ENCODE measurements around the gene FCGR1A.
"Not testable (repeated sequence)": the region's sequence is repeated elsewhere in the genome, so short reads cannot be mapped to it uniquely, and the experiment has no call there.

The FCGR1A gene

GRCh38 chr1:149782600-149782999 is at the start of gene FCGR1A:
Gene FCGR1A, plus strand, starts transcription at chr1:149782694. Its CDS starts 50 bp downstream, at chr1:149782744.
- DNase-seq, result not testable (repeated sequence)

DNA sequence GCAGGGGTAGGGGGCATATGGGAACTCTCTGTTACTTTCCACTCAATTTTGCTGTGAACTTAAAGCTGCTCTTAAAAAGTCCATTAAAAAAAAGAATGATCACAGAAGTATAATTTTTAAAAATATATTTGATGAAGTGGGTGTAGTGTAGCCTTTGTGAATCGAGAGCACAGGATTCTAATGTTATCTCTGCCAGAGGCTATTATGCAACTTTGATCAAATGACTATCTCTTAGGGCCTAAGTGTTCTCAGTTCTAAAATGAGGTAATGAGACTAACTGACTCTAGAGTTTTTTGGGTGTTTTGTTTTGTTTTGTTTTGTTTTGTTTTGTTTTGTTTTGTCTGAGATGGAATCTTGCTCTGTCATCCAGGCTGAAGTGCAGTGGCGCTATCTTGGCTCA is 49.7 kb upstream of the FCGR1A start:
- DNase-seq, result not testable (repeated sequence)

DNA sequence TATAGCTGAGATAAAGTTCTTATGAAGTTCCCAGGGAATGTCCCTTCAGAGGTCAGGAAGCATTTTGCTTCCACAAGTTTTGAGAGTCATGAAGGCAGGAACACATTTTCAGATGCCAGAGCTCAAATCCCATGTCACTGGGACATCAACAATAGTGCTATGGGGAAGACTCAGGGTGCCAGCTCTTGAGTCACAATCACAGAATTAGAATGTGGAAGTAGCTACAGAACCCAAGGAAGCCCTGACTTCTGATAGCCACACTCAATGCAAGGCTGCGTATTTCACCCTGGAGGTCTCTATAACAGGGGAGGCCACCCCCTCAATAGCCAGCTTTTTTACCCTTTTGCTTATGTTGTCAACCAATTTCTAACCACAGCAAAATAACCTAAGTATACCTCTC is 47.8 kb upstream of the FCGR1A start:
- not testable (repeated sequence) for DNase-seq

- DNase-seq, result not testable (repeated sequence)
Measured at GRCh38 chr1:149740148-149740581, 42.3 kb upstream of the FCGR1A start.

GRCh38 chr1:149740590-149741230 is 41.8 kb upstream of the FCGR1A start:
- not testable (repeated sequence) for DNase-seq

GRCh38 chr1:149741914-149742313 is 40.6 kb upstream of the FCGR1A start:
- DNase-seq, result not testable (repeated sequence)

DNA sequence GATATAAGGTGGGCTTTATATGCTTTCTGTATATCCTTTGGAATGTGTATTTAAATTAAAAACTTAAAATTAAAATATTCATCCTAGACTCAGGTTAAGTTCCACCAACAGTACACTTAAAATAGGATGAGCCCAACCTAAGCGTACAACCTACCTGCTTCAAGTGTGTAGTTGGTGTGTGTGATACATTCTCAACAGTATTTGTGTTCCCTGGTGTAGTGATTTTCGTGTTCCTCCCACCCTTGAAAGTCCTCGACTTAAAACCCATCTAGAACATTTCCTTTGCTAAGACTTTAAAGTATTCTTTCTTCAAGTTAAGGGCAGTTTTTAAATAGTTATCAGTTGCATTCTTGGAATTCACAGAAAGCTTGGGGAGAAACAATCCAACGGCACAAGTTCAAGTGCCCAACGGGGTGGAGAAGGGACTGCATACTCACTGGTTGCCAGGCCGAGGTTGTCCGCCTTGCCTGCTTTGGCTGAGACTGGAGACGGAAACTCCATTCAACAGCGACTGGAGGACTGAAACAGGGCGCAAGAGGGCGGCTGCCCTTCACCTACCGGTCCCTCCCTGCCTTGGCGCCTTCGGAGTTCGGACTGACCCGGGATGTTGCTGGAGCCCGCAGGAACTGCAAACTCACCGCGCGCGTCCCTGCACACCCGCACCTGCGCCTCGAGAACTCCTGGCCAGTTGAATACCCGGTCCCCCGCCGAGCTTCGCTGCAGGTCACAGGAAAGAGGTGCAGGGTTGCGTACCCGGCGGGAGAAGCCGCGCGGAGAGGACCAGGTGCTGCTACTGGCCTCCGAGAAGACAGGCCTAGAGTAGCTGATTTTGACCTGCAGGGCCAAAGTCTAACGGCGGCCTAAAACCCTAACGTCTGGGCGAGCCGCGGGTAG is 35.8 kb upstream of the FCGR1A start:
- not testable (repeated sequence) for DNase-seq

GRCh38 chr1:149747359-149748143 is 34.9 kb upstream of the FCGR1A start:
- DNase-seq, result not testable (repeated sequence)

DNA sequence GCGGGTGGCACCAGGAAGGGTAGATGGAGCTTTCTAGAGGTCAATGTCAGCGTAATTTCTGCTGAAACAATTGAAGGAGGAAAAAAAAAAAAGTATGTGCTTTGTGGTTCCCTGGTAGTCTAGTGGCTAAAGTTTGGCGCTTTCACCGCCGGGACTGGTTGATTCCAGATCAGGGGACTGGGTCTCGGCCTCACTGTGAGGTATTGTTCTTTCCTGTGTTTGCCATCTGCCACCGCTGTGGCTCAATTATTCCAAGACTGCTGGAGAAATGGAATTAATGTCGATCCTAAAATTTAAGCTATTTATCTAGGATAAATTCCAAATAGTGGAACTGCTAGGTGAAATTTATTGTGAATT is 34.4 kb upstream of the FCGR1A start:
- DNase-seq, result not testable (repeated sequence)

GRCh38 chr1:149750562-149750961 is 31.9 kb upstream of the FCGR1A start:
- not testable (repeated sequence) for DNase-seq

GRCh38 chr1:149752186-149752585 is 30.3 kb upstream of the FCGR1A start:
- not testable (repeated sequence) for DNase-seq

DNA sequence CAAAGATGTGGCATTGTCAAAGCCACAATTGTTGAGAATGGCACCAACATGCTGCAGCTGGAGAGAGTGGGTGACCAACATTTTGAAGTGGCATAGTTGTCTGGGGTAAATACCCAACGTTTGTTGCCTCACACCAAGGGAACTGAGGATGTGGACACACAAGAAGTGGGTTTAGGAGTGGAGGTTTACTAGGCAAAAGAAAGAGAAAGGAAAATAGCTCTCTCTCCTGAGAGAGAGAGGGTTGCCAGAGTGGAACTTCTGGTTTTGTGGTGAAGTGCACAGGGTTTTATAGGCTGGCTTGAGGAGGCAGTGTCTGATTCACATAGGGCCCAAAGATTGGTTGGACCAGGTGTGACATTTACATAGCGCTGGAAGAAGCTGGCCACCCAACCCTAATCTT is 29.0 kb upstream of the FCGR1A start:
- not testable (repeated sequence) for DNase-seq

GRCh38 chr1:149755294-149755693 is 27.2 kb upstream of the FCGR1A start:
- DNase-seq, result not testable (repeated sequence)

- not testable (repeated sequence) for DNase-seq
Measured at GRCh38 chr1:149762294-149762693, 20.2 kb upstream of the FCGR1A start.

- not testable (repeated sequence) for DNase-seq
Measured at GRCh38 chr1:149764087-149764800, 18.2 kb upstream of the FCGR1A start.

DNA sequence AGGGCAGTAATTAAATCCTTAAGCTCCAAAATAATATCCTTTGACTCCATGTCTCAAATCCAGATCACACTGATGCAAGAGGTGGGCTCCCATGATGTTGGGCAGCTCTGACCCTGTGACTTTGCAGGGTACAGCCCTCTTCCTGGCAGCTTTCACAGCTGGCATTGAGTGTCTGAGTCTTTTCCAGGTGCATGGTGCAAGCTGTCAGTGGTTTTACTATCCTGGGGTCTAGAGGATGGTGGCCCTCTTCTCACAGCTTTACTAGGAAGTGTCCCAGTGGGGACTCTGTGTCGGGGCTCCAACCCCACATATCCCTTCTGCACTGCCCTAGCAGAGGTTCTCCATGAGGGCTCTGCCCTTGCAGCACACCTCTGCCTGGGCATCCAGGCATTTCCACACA is 16.3 kb upstream of the FCGR1A start:
- DNase-seq, result not testable (repeated sequence)

GRCh38 chr1:149769216-149769615 is 13.3 kb upstream of the FCGR1A start:
- DNase-seq, result not testable (repeated sequence)

DNA sequence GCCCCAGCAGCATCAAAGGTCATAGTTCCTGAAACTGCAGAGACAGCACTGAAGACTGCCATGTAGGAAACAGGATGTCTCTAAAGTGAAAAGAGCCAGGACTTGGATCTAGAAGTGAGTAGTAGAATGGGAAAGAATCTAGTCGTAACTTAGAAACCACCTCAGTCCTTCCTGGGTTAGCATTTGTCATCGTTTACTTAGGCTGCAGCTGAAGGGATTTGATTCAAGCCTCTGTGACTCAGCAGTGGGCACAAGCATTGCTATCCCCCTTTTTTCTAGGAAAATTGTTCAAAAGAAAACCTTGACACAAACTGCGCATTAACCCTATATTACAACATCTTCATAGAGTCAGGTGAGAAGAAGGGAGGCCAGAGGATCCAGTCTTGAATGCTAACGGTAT is 11.8 kb upstream of the FCGR1A start:
- DNase-seq, result not testable (repeated sequence)

DNA sequence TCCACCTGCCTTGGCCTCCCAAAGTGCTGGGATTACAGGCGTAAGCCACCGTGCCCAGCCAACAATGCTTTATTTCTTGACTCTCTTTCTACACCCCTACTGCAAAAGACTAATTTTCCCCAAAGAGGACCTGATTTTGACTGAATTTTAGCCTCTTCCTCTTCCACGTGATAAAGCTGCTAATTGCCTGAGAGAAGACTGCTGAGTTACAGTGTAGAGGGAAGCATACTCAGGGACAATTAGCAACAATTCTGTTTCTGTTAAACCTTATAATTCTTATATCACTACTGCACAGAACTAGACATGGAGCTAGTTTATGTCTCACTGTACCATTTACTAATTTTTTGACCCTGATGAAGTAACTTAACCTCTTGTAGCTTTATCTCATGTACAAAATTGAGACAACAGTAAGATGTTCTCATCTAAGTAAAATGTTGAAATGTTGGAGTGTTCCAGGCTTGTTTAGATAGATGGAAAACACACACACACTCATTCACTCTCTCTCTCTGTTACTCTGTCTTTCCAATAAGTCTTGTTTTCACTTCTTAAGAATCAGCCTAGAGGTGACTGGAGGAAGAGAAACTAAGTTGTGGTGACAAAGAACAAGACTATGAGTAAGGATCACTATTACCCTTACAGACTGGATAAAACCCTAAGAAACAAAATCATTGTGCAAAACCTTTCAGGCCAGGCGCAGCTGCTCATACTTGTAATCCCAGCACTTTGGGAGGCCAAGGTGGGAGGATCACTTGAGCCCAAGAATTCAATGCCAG is 10.7 kb upstream of the FCGR1A start:
- DNase-seq, result not testable (repeated sequence)

GRCh38 chr1:149775510-149776147 is 6.9 kb upstream of the FCGR1A start:
- DNase-seq, result not testable (repeated sequence)

- not testable (repeated sequence) for DNase-seq
Measured at GRCh38 chr1:149777084-149777483, 5.4 kb upstream of the FCGR1A start.

Data from 8988T (cell line).